ENCODE data around the gene CACNA1E.

DNA sequence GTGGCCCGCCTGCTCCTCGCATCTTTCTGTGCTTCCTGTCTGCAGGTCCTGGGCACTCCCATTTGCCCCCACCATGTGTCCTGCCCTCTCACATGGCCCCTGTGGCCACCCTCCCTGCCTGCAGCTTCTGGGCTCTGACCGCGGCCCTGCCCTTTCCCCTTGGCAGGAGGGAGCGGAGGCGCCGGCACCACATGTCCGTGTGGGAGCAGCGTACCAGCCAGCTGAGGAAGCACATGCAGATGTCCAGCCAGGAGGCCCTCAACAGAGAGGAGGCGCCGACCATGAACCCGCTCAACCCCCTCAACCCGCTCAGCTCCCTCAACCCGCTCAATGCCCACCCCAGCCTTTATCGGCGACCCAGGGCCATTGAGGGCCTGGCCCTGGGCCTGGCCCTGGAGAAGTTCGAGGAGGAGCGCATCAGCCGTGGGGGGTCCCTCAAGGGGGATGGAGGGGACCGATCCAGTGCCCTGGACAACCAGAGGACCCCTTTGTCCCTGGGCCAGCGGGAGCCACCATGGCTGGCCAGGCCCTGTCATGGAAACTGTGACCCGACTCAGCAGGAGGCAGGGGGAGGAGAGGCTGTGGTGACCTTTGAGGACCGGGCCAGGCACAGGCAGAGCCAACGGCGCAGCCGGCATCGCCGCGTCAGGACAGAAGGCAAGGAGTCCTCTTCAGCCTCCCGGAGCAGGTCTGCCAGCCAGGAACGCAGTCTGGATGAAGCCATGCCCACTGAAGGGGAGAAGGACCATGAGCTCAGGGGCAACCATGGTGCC, 249.1 kb downstream of the CACNA1E start:
- TF ChIP-seq SIN3A (IDR thresholded peaks at IDR 0.05; ENCODE audit: borderline replicate concordance, insufficient read depth, low read length) (no peak), TAF1 (IDR thresholded peaks at IDR 0.05; ENCODE audit: borderline replicate concordance, insufficient read depth, low read length) (no peak), POLR2AphosphoS5 (IDR thresholded peaks at IDR 0.05; ENCODE audit: low read depth, low read length) (no peak)

All from PFSK-1 (cell line).